Measurements from ENCODE around the gene RTL9. TPM values are rescaled to one million over a fixed set of nuclear protein-coding genes. Genes with fewer than 3 reads are reported as not detected.
"Not testable (repeated sequence)": the region's sequence is repeated elsewhere in the genome, so short reads cannot be mapped to it uniquely, and the experiment has no call there.

The RTL9 gene
- total RNA-seq, 1 experiment from 2014 or later = not detected

- H3K27ac Mint-ChIP-seq (ENCODE audit: low read depth, unreplicated experiment) = no peak overlapping the region
- intact Hi-C loops (cut with micrococcal nuclease) = no loop called here
- peaks cover 77% of the 10 kb centered on the region for H3K27me3 Mint-ChIP-seq (ENCODE audit: insufficient read depth, unreplicated experiment)
- no peak for DNase-seq (ENCODE audit: unreplicated experiment)
- CTCF ChIA-PET = interaction anchor here (1.7 to 21.0 kb wide), 2 partner anchors 67 to 243 kb away, joined by 4 to 432 read pairs; no protein-coding TSS in a partner anchor
- H3K36me3 Mint-ChIP-seq (ENCODE audit: insufficient read depth, unreplicated experiment) = no peaks in the 10 kb centered on the region
- no peaks in the 10 kb centered on the region for H3K9me3 Mint-ChIP-seq (ENCODE audit: unreplicated experiment)
- POLR2A ChIA-PET = interaction anchor here (5.5 kb wide), 1 partner anchor 87 kb away, joined by 55 read pairs; the partner anchor contains the start of gene AMMECR1
- BruUV-seq (replicated peaks) = no TSS peak
- TF ChIP-seq, protein P1, sequence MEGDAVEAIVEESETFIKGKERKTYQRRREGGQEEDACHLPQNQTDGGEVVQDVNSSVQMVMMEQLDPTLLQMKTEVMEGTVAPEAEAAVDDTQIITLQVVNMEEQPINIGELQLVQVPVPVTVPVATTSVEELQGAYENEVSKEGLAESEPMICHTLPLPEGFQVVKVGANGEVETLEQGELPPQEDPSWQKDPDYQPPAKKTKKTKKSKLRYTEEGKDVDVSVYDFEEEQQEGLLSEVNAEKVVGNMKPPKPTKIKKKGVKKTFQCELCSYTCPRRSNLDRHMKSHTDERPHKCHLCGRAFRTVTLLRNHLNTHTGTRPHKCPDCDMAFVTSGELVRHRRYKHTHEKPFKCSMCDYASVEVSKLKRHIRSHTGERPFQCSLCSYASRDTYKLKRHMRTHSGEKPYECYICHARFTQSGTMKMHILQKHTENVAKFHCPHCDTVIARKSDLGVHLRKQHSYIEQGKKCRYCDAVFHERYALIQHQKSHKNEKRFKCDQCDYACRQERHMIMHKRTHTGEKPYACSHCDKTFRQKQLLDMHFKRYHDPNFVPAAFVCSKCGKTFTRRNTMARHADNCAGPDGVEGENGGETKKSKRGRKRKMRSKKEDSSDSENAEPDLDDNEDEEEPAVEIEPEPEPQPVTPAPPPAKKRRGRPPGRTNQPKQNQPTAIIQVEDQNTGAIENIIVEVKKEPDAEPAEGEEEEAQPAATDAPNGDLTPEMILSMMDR (IDR thresholded peaks at IDR 0.05; ENCODE audit: unreplicated experiment) = no peak
- no peak overlapping the region for H3K4me3 Mint-ChIP-seq (ENCODE audit: unreplicated experiment)
- peaks cover 22% of the 10 kb centered on the region for H3K4me1 Mint-ChIP-seq (ENCODE audit: insufficient read depth, unreplicated experiment)
Measured at GRCh38 chrX:110404376-110404775, 45.7 kb downstream of the RTL9 start.

DNA sequence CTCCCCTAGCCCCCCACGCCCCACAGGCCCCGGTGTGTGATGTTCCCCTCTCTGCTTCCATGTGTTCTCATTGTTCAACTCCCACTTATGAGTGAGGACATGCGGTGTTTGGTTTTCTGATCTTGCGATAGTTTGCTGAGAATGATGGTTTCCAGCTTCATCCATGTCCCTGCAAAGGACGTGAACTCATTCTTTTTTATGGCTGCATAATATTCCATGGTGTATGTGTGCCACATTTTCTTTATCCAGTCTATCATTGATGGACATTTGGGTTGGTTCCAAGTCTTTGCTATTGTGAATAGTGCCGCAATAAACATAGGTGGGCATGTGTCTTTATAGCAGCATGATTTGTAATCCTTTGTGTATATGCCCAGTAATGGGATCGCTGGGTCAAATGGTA is 47.6 kb downstream of the RTL9 start:
- ChIA-PET CTCF (interaction anchor here (1.0 to 21.0 kb wide), 6 partner anchors 10 to 259 kb away, joined by 3 to 432 read pairs (median 24); no protein-coding TSS in a partner anchor), POLR2A (interaction anchor here (0.9 to 5.5 kb wide), 7 partner anchors 68 to 244 kb away, joined by 3 to 55 read pairs (median 4); partner anchors contain the start of gene AMMECR1)
- Mint-ChIP-seq H3K27me3 (ENCODE audit: insufficient read depth, unreplicated experiment) (peaks cover 61% of the 10 kb centered on the region), H3K4me1 (ENCODE audit: insufficient read depth, unreplicated experiment) (peaks cover 22% of the 10 kb centered on the region)
- intact Hi-C loops (cut with micrococcal nuclease); BruUV-seq (replicated peaks); H3K4me3 Mint-ChIP-seq (ENCODE audit: unreplicated experiment); H3K36me3 Mint-ChIP-seq (ENCODE audit: insufficient read depth, unreplicated experiment); H3K9me3 Mint-ChIP-seq (ENCODE audit: unreplicated experiment); H3K27ac Mint-ChIP-seq (ENCODE audit: low read depth, unreplicated experiment); DNase-seq (ENCODE audit: unreplicated experiment): not testable (repeated sequence)

GRCh38 chrX:110406822-110407221 is 48.2 kb downstream of the RTL9 start:
- CTCF ChIA-PET = interaction anchor here (0.5 to 21.0 kb wide), 14 partner anchors 9 to 336 kb away, joined by 3 to 432 read pairs (median 4); no protein-coding TSS in a partner anchor
- intact Hi-C loops (cut with micrococcal nuclease) = no loop called here
- TF ChIP-seq, protein P1 (IDR thresholded peaks at IDR 0.05; ENCODE audit: unreplicated experiment) = no peak
- POLR2A ChIA-PET = interaction anchor here (0.6 to 3.8 kb wide), 12 partner anchors 10 to 502 kb away, joined by 3 to 24 read pairs (median 4); partner anchors contain the start of gene AMMECR1
- no peak overlapping the region for H3K27ac Mint-ChIP-seq (ENCODE audit: low read depth, unreplicated experiment)
- peaks cover 19% of the 10 kb centered on the region for H3K4me1 Mint-ChIP-seq (ENCODE audit: insufficient read depth, unreplicated experiment)
- no peaks in the 10 kb centered on the region for H3K9me3 Mint-ChIP-seq (ENCODE audit: unreplicated experiment)
- no peak overlapping the region for H3K4me3 Mint-ChIP-seq (ENCODE audit: unreplicated experiment)
- peaks cover 61% of the 10 kb centered on the region for H3K27me3 Mint-ChIP-seq (ENCODE audit: insufficient read depth, unreplicated experiment)
- DNase-seq (ENCODE audit: unreplicated experiment) = peak; percentile 55
- no TSS peak for BruUV-seq (replicated peaks)
- no peaks in the 10 kb centered on the region for H3K36me3 Mint-ChIP-seq (ENCODE audit: insufficient read depth, unreplicated experiment)

- CTCF ChIA-PET = interaction anchor here (0.5 to 21.0 kb wide), 39 partner anchors 11 to 1089 kb away, joined by 3 to 432 read pairs (median 3); partner anchors contain the start of gene AMMECR1
- H3K27ac Mint-ChIP-seq (ENCODE audit: low read depth, unreplicated experiment) = no peak overlapping the region
- H3K9me3 Mint-ChIP-seq (ENCODE audit: unreplicated experiment) = no peaks in the 10 kb centered on the region
- peaks cover 12% of the 10 kb centered on the region for H3K4me1 Mint-ChIP-seq (ENCODE audit: insufficient read depth, unreplicated experiment)
- intact Hi-C loops (cut with micrococcal nuclease) = loop anchor here (1.0 to 2.0 kb wide), 2 partner anchors 85 to 248 kb away; no protein-coding TSS in a partner anchor
- H3K27me3 Mint-ChIP-seq (ENCODE audit: insufficient read depth, unreplicated experiment) = peaks cover 61% of the 10 kb centered on the region
- H3K4me3 Mint-ChIP-seq (ENCODE audit: unreplicated experiment) = no peak overlapping the region
- no TSS peak for BruUV-seq (replicated peaks)
- POLR2A ChIA-PET = interaction anchor here (0.7 to 3.8 kb wide), 10 partner anchors 11 to 300 kb away, joined by 3 to 24 read pairs (median 4); partner anchors contain the start of gene AMMECR1
- H3K36me3 Mint-ChIP-seq (ENCODE audit: insufficient read depth, unreplicated experiment) = no peaks in the 10 kb centered on the region
- TF ChIP-seq, protein P1 (IDR thresholded peaks at IDR 0.05; ENCODE audit: unreplicated experiment) = peak; percentile 50
- DNase-seq (ENCODE audit: unreplicated experiment) = peak; percentile 85
Measured at GRCh38 chrX:110407910-110408545, 49.4 kb downstream of the RTL9 start.

Other genes with a start within 250 kb of the RTL9 start
- 20.8 and 27.0 TPM in 2 replicates for gene AMMECR1, start 40.8 kb upstream of the RTL9 start, total RNA-seq (2022)